Measurements from ENCODE around the gene ARMH1.
A peak's percentile ranks its signal among the peaks of the same experiment; 100 is the strongest.

Gene ARMH1

GRCh38 chr1:44645476-44646244, 28.9 kb upstream of the ARMH1 start:
- no peak for DNase-seq

- no peak for DNase-seq
These were observed 28.0 kb upstream of the ARMH1 start for GRCh38 chr1:44646261-44647110.

DNA sequence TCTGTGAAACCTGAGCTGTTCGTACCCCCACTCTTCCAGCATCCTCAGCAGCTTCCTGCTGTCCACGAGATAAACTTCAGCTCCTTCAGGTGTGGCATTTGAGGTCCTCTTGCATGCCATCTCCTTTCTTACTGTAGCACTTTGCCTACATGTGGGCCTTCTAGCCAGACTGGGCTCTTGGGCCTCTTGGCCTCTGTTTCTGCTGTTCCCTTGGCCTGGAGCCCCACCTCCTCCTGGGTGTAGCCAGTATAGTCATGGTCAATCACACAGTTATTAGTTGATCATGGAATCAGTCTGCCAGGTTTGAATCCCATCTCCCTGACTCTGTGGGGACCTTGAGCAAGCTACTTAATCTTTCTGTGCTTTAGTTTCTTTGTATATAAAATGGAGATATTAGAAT, 26.6 kb upstream of the ARMH1 start:
- no peak for DNase-seq

DNA sequence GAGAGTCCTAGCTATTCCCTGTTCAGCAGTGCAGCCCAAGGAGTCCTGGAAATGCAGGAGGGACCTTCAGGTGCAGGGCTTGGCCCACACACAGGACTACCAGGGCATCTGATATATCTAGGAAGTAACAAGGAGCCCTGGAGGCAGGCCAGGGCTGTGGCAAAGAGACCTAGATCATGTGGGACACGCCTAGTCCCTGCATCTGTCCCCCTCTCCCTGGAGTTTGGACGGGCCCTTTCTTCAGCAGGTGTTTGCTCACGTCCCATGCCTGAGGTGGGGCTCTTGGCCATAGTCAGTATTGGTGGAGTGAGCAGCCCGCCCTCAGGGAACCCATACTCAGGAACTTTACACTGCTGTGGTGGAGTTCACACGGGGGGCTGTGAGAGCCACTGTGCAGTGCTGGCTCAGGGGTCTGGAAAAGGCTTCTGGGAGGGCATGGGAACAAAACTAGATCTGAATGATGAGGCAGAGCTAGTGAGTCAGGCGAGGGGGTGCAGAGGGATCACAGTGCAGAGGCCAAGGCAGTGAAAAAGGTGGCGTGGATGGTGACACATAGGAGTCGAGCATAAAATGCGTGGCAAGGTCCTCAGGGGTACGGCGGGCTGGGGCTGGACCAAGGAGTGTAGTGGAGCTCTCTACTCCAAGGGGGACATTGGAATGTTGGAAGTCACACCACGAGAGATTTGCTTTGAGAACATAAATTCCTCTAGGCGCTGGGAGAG, 25.8 kb upstream of the ARMH1 start:
- DNase-seq, result no peak

DNA sequence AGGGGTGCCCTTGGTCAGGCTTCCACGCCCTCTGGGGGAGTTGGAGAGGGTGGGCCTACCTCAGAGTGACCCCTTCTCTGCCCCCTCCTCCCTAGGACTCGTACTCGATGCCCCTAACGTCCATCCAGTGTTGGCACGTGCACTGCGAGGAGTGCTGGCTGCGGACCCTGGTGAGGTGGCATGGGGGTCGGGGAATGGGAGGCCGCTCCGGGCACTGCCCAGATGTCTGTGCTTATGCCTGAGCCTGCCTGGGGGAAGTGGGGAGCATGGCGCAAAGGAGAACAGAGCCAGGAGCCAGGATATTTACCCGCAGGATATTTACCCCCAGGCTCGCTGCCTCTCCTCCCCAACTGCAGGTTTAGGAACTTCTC, 24.7 kb upstream of the ARMH1 start:
- no peak for DNase-seq

- DNase-seq, result no peak
These were observed 24.2 kb upstream of the ARMH1 start for GRCh38 chr1:44650159-44650831.

DNA sequence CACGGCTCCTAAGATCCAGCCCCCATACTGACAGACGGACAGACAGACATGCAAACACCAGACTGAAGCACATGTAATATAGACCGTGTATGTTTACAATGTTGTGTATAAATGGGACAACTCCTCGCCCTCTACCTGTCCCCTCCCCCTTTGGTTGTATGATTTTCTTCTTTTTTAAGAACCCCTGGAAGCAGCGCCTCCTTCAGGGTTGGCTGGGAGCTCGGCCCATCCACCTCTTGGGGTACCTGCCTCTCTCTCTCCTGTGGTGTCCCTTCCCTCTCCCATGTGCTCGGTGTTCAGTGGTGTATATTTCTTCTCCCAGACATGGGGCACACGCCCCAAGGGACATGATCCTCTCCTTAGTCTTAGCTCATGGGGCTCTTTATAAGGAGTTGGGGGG, 23.4 kb upstream of the ARMH1 start:
- no peak for DNase-seq

- peak; percentile 93 for DNase-seq
These were observed 21.9 kb upstream of the ARMH1 start for GRCh38 chr1:44652445-44653106.

GRCh38 chr1:44653107-44653964, 21.2 kb upstream of the ARMH1 start:
- DNase-seq, result no peak

- DNase-seq, result no peak
These were observed 19.8 kb upstream of the ARMH1 start for GRCh38 chr1:44654621-44655187.

- DNase-seq, result no peak
These were observed 18.9 kb upstream of the ARMH1 start for GRCh38 chr1:44655609-44656008.

DNA sequence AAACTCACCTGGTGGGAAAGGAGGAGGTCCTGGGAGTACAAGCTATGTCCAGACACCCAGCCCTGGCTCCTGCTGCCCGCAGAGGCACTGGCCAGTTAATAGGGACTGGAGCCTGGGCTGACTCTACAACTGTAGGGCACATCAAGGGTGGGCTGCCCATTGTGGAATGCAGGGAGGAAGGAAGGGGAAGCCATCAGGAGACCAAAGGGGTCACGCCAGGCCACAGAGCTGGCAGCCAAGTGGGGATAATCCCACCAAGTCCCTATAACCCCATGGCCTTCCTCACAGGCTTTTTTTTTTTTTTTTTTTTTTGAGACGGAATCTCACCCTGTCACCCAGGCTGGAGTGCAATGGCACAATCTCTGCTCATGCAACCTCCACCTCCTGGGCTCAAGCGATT, 14.9 kb upstream of the ARMH1 start:
- no peak for DNase-seq

- no peak for DNase-seq
These were observed 14.3 kb upstream of the ARMH1 start for GRCh38 chr1:44660176-44660575.

DNA sequence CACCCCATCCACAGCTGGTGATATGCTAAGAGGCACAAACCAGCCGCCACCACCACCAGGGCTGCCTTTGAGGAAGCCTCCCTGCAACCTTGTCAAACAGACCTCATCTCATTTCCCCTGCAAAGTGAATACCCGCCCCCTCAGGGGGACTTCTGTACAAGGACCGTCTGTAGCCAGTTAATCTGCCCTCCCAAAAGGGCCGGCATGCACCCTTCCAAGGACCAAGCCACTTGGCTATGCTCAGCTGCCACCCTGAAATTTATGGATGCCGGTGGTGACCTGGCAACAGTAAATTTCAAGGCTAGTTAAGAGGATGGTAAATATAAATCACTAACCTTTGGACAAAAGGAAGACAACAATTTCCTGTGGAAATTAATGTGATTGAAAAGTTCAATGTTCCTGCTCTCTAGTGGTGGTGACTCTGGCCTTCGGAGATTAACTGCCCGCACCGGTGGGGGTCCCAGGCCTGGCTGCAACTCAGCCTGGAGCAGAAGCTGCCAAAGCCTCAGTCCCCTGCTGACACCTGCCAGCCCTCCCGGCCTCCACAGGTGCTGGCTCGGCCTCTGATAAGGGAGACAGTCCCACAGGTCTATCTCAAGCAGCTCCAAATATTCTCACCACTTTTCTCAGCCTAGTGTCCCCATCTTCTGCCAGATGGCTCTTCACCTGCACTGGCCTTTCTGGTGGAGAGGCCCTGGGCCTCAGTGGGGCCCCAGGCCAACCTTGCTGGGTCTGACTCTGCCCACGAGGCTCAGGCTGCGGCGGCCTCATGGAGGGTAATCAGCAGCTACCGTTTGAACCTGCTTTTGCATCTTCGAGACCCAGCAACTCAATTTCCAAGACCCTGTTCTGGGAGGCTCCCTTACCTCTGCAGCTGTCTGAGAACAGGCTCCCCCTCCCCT, 12.5 kb upstream of the ARMH1 start:
- no peak for DNase-seq

GRCh38 chr1:44662683-44663030, 11.9 kb upstream of the ARMH1 start:
- no peak for DNase-seq

DNA sequence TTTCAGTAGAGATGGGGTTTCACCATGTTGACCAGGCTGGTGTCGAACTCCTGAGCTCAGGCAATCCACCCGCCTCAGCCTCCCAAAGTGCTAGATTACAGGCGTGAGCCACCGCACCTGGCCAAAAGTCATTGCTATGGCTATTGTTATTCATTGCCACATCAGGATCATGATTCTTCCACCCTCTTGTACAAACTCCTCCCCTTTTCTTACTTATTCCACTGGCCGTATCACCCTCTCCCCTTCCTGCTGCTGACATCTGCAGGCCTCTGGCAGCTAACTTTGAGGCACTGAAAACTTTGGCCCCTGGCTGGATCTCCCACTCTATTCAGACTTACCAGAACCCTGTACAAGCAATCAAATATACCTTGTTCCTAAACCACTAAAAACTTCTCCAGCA, 11.1 kb upstream of the ARMH1 start:
- DNase-seq, result no peak

- DNase-seq, result peak; percentile 76
These were observed 9.7 kb upstream of the ARMH1 start for GRCh38 chr1:44664730-44665370.

DNA sequence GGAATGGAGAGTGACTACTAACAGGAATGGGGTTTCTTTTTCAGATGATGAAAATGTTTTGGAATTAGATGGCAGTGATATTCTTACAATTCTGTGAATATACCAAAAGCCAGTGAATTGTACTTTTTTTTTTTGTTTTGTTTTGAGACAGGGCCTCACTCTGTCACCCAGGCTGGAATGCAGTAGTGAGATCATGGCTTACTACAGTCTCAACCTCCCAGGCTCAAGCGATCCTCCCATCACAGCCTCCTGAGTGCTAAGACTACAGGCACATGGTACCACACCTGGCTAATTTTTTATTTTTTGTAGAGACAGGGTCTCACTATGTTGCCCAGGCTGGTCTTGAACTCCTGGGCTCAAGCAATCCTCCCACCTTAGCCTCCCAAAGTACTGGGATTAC, 7.8 kb upstream of the ARMH1 start:
- peak; percentile 6 for DNase-seq

GRCh38 chr1:44670751-44671640, 3.5 kb upstream of the ARMH1 start:
- DNase-seq, result no peak
